ENCODE results near the gene CPA1. TPM values are rescaled to one million over a fixed set of nuclear protein-coding genes. Genes with fewer than 3 reads are reported as not detected.

CPA1 gene
- total and polyA plus RNA-seq, 8 donors, result 1.7 to 17.3 (median 5.5) TPM; not detected in 5

- H3K4me1 ChIP-seq, result peaks cover 0 to 24% (median 9%) of the 10 kb centered on the region in 4 donors
Measured at GRCh38 chr7:130430841-130431666, 50.8 kb downstream of the CPA1 start.

GRCh38 chr7:130432886-130433285, 52.6 kb downstream of the CPA1 start:
- Histone ChIP-seq H3K36me3 (no peaks in the 10 kb centered on the region), H3K27me3 (no peaks in the 10 kb centered on the region), H3K4me3 (no peak overlapping the region), H3K4me1 (peaks cover 0 to 24% (median 9%) of the 10 kb centered on the region in 4 donors), H3K27ac (no peak overlapping the region), H3K9me3 (no peaks in the 10 kb centered on the region)
- 75 to 90% (median 87%) methylated on average over 3 of the region's 3 CpGs for WGBS, 5 donors
- no peak for DNase-seq
- intact Hi-C loops (cut with DNase I; ENCODE audit: low total_unique reads), result no loop called here
- no peak for TF ChIP-seq POLR2A (IDR thresholded peaks at IDR 0.05)

More at GRCh38 chr7:130430841-130431666, 50.8 kb downstream of the CPA1 start:
- TF ChIP-seq POLR2A (IDR thresholded peaks at IDR 0.05), result no peak
- no peak for TF ChIP-seq POLR2AphosphoS5 (IDR thresholded peaks at IDR 0.05)
- no peak for TF ChIP-seq EP300 (IDR thresholded peaks at IDR 0.05)
- no peak for TF ChIP-seq CTCF (IDR thresholded peaks at IDR 0.05)
- peaks cover 0 to 4% (median 0%) of the 10 kb centered on the region in 4 donors for H3K36me3 ChIP-seq
- no peaks in the 10 kb centered on the region for H3K9me3 ChIP-seq
- DNase-seq, result peak in 1 of 2 donors; percentile 88
- WGBS, 5 donors, result 51 to 63% (median 54%) methylated on average over 5 of the region's 5 CpGs
- H3K27me3 ChIP-seq, result no peaks in the 10 kb centered on the region
- H3K4me3 ChIP-seq, result peak overlapping the region in 1 of 4 donors; percentile 1
- H3K27ac ChIP-seq, result peak overlapping the region in 1 of 5 donors; percentile 19
- intact Hi-C loops (cut with DNase I; ENCODE audit: low total_unique reads), result no loop called here

- Histone ChIP-seq H3K36me3 (no peaks in the 10 kb centered on the region), H3K9me3 (no peaks in the 10 kb centered on the region), H3K4me1 (peaks cover 0 to 24% (median 9%) of the 10 kb centered on the region in 4 donors), H3K27me3 (no peaks in the 10 kb centered on the region), H3K27ac (no peak overlapping the region), H3K4me3 (no peak overlapping the region)
- TF ChIP-seq EP300 (IDR thresholded peaks at IDR 0.05), result no peak
- TF ChIP-seq CTCF (IDR thresholded peaks at IDR 0.05), result no peak
- TF ChIP-seq POLR2A (IDR thresholded peaks at IDR 0.05), result no peak
- TF ChIP-seq POLR2AphosphoS5 (IDR thresholded peaks at IDR 0.05), result no peak
- DNase-seq, result no peak
- WGBS, 5 donors, result 74 to 90% (median 86%) methylated on average over 1 of the region's 1 CpG
- intact Hi-C loops (cut with DNase I; ENCODE audit: low total_unique reads), result no loop called here
Measured at GRCh38 chr7:130433301-130433700, 53.0 kb downstream of the CPA1 start.

GRCh38 chr7:130435311-130435854, 55.1 kb downstream of the CPA1 start:
- H3K27me3 ChIP-seq, result no peaks in the 10 kb centered on the region
- 42 to 60% (median 50%) methylated on average over 2 of the region's 2 CpGs for WGBS, 5 donors
- intact Hi-C loops (cut with DNase I; ENCODE audit: low total_unique reads), result no loop called here

More at GRCh38 chr7:130435311-130435854, 55.1 kb downstream of the CPA1 start:
- Histone ChIP-seq H3K36me3 (no peaks in the 10 kb centered on the region), H3K4me1 (peaks cover 0 to 31% (median 14%) of the 10 kb centered on the region in 4 donors), H3K4me3 (no peak overlapping the region), H3K27ac (no peak overlapping the region), H3K9me3 (no peaks in the 10 kb centered on the region)
- TF ChIP-seq EP300 (IDR thresholded peaks at IDR 0.05) (no peak), POLR2AphosphoS5 (IDR thresholded peaks at IDR 0.05) (no peak), POLR2A (IDR thresholded peaks at IDR 0.05) (no peak), CTCF (IDR thresholded peaks at IDR 0.05) (no peak)
- DNase-seq, result no peak

All from stomach (tissue), 9 donors.